GM18519 (cell line): Measurements from ENCODE around the gene ARL4A.

Source experiments
- ATAC-seq: cut with Tn5 transposase; IDR thresholded peaks from one replicate; pipeline ENCODE4 v1.9.1; 2021; ENCODE audit warnings: mild to moderate bottlenecking, moderate library complexity; ENCODE audit not compliant: unreplicated experiment, low FRiP score

Gene ARL4A

GRCh38 chr7:12695965-12696364 lies 8.5 kb downstream of the ARL4A start:
- ATAC-seq: no peak

- ATAC-seq: no peak
Measured at GRCh38 chr7:12699299-12699698, 11.9 kb downstream of the ARL4A start.

GRCh38 chr7:12701433-12701832 lies 14.0 kb downstream of the ARL4A start:
- ATAC-seq: no peak

GRCh38 chr7:12703881-12704280 lies 16.4 kb downstream of the ARL4A start:
- no peak for ATAC-seq

GRCh38 chr7:12705878-12706277 lies 18.4 kb downstream of the ARL4A start:
- ATAC-seq: no peak

GRCh38 chr7:12706900-12707536 lies 19.6 kb downstream of the ARL4A start:
- no peak for ATAC-seq

GRCh38 chr7:12708314-12708713 lies 20.9 kb downstream of the ARL4A start:
- ATAC-seq: no peak

- no peak for ATAC-seq
Measured at GRCh38 chr7:12709726-12710502, 22.5 kb downstream of the ARL4A start.

GRCh38 chr7:12711124-12711523 lies 23.7 kb downstream of the ARL4A start:
- ATAC-seq: no peak

- ATAC-seq: no peak
Measured at GRCh38 chr7:12712236-12712635, 24.8 kb downstream of the ARL4A start.

- no peak for ATAC-seq
Measured at GRCh38 chr7:12713625-12714378, 26.4 kb downstream of the ARL4A start.

GRCh38 chr7:12714379-12714737 lies 26.9 kb downstream of the ARL4A start:
- ATAC-seq: no peak

- ATAC-seq: peak; percentile 38
Measured at GRCh38 chr7:12715372-12716133, 28.1 kb downstream of the ARL4A start.

- no peak for ATAC-seq
Measured at GRCh38 chr7:12716134-12716681, 28.8 kb downstream of the ARL4A start.

- ATAC-seq: no peak
Measured at GRCh38 chr7:12716722-12717121, 29.3 kb downstream of the ARL4A start.

GRCh38 chr7:12719141-12719919 lies 31.9 kb downstream of the ARL4A start:
- ATAC-seq: no peak

GRCh38 chr7:12719981-12720865 lies 32.8 kb downstream of the ARL4A start:
- no peak for ATAC-seq

- ATAC-seq: no peak
Measured at GRCh38 chr7:12721286-12721830, 33.9 kb downstream of the ARL4A start.
